NB4 (cell line): Measurements from ENCODE around the gene KLC1.

ENCODE experiments used
- DNase-seq: peaks from one replicate; pipeline ENCODE4 v3.0.0; 2010; ENCODE audit warnings: low read depth
- H3K4me3 ChIP-seq: one replicate; pipeline ENCODE4 v1.5.1; 2011; ENCODE audit warnings: mild to moderate bottlenecking, low read depth, low read length, moderate library complexity
- CTCF ChIP-seq: IDR thresholded peaks from one replicate; pipeline ENCODE4 v1.5.1; 2012; ENCODE audit warnings: low read depth, low read length
- MAX ChIP-seq: IDR thresholded peaks from 2 replicates; pipeline ENCODE4 v1.6.1; 2011; ENCODE audit warnings: low read depth, low read length
- MYC ChIP-seq: IDR thresholded peaks from 2 replicates; pipeline ENCODE4 v1.6.1; 2011; ENCODE audit warnings: low read depth, low read length
- POLR2A ChIP-seq: IDR thresholded peaks from 2 replicates; pipeline ENCODE4 v1.6.1; 2011; ENCODE audit warnings: mild to moderate bottlenecking; ENCODE audit not compliant: insufficient read length; ENCODE audit errors: extremely low read depth

KLC1 gene

DNA sequence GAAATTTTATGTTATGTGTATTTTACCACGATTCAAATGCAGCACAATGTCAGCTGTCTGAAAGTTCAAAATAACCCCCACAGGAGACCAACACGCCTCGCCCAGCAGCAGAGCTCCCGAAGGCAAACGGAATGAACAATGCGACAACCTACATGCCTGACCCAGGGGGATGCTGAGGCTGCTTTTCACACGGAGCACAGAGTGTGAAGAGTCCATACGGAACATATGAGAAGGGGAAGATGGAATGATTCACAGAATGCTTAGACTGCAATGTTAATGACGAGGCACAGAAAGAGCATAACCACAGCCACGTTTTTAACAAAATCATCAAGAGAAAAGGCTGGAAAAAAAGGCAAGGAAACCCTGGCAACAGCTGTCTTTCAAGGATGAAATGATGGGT lies 109.2 kb downstream of the KLC1 start:
- TF ChIP-seq POLR2A (no peak), MAX (no peak), CTCF (no peak), MYC (no peak)
- no peak overlapping the region for H3K4me3 ChIP-seq
- DNase-seq = no peak

DNA sequence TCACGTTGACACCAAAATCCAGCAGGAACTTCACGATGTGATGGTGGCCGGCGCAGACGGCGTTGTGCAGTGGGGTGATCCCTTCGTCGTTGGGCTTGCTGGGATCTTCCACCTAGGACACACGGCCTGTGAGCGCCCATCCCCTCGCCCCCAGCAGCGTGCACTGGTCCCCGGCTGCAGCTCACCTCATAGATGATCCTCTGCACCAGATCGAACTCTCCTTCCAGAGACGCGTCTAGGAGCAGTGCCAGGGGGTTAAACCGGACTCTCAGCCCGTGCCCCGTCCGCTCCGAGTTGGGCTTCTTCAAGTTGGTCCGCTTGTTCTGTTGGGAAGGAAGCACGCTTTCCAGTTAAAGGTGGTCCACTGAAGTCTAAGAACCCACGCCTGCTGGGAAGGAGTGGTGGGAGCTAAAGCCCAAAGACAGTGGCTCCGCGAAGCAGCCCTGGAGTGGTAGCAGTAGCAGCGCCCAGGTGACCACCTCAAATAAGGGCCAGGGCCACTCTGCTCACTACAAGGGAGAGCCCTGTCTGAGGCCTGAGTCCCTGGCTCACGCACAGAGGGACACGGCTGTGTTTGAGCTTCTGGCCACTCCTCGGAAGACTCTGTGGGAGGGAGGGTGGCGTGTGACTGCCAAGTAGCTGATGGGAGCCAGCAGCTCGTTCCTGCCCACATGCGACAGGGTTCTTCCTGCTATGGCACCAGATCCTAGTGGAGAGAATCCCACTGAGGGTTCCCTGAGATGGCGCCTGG lies 109.9 kb downstream of the KLC1 start:
- H3K4me3 ChIP-seq = no peak overlapping the region
- DNase-seq = no peak
- TF ChIP-seq CTCF = no peak
- TF ChIP-seq MYC = no peak

DNA sequence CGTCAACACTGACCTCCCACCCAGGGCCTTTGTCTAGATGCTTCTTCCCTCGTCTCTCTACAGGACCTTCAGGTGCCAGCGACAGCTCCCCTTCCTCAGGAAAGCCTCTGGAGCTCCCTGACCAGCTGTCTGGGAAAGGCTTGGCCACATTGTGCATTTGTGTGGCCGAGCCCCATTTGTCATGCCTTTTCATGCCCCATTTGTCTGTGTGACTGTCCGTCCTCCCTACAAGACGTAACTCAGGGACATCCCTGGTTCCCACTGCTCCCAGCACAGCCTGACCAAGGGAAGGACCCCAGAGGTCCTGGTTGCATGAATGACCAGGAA lies 110.4 kb downstream of the KLC1 start:
- no peak for TF ChIP-seq POLR2A
- no peak for TF ChIP-seq MYC
- no peak for TF ChIP-seq MAX
- TF ChIP-seq CTCF = no peak

DNA sequence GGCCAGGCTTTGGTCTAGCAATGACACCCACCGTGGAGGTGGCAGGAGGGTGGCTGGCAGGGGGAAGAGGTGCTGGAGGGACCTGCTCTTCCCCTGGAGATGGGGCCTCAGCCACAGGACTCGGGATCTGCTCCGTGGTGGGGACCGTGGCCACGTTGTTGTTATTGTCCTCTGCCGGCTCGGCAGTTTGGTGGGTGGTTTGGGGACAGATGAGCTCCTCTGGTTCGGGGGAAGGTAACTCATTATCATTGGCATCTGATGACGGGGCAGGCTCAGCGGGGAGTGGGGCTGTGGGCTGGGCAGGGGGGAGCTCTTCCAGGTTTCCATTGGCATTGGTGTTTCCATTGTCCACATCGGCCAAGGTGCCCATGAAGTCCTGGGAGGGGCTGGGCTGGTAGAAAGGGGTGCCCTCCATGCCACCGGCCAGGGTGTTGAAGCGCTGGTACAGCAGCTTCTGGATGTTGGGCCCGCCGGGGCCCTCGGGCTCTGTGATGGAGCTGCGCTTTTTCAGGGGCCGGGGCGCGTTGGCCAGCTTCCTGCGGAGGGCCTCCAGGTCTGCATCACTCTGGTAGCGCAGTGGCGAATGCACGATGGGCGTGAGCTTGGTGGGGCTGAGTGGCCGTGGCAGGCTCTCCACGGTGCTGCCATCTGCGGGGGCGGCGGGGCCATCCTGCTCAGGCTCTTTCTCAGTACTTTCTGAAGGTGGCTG lies 110.9 kb downstream of the KLC1 start:
- no peak for DNase-seq
- TF ChIP-seq POLR2A = no peak
- H3K4me3 ChIP-seq = no peak overlapping the region

More for the DNA sequence above, 110.4 kb downstream of the KLC1 start:
- no peak for DNase-seq
- H3K4me3 ChIP-seq = no peak overlapping the region

GRCh38 chr14:103740991-103741689 lies 112.1 kb downstream of the KLC1 start:
- no peak overlapping the region for H3K4me3 ChIP-seq
- TF ChIP-seq MAX (no peak), POLR2A (no peak)
- DNase-seq = peak; percentile 18

GRCh38 chr14:103741876-103742275 lies 112.9 kb downstream of the KLC1 start:
- TF ChIP-seq POLR2A (no peak), MAX (no peak)
- DNase-seq = no peak
- H3K4me3 ChIP-seq = no peak overlapping the region

- H3K4me3 ChIP-seq = no peak overlapping the region
- TF ChIP-seq CTCF (no peak), POLR2A (no peak), MYC (no peak), MAX (no peak)
- no peak for DNase-seq
Observed at GRCh38 chr14:103742499-103743255, 113.7 kb downstream of the KLC1 start.
